ENCODE data around the gene CFAP46.

The CFAP46 gene

GRCh38 chr10:132855889-132856288, 86.5 kb downstream of the CFAP46 start:
- H3F3A ChIP-seq (ENCODE audit: insufficient read depth): no peaks in the 10 kb centered on the region
- no peaks in the 10 kb centered on the region for H3K9me2 ChIP-seq (replicated peaks; ENCODE audit: insufficient read depth, low read length)
- no peaks in the 10 kb centered on the region for H4K20me1 ChIP-seq (ENCODE audit: low read depth, low read length)
- no peak overlapping the region for H3K4me3 ChIP-seq (ENCODE audit: insufficient read depth, low read length, poor library complexity, severe bottlenecking)
- no peaks in the 10 kb centered on the region for H3K9me3 ChIP-seq (ENCODE audit: insufficient read depth, low read length)
- H3K27ac ChIP-seq (ENCODE audit: low read depth, low read length): no peak overlapping the region
- no peak overlapping the region for H2AFZ ChIP-seq (ENCODE audit: low read depth, low read length, severe bottlenecking)
- H3K9ac ChIP-seq (ENCODE audit: low read length): no peak overlapping the region
- H3K79me2 ChIP-seq (ENCODE audit: insufficient read depth, low read length): no peaks in the 10 kb centered on the region
- no peak overlapping the region for H3K4me2 ChIP-seq (ENCODE audit: low read depth, low read length, poor library complexity, severe bottlenecking)
- H3K27me3 ChIP-seq (ENCODE audit: low read length): no peaks in the 10 kb centered on the region
- TF ChIP-seq EZH2phosphoT487 (conservative IDR thresholded peaks at IDR 0.05; ENCODE audit: low read length) (no peak), CTCF (IDR thresholded peaks at IDR 0.05; ENCODE audit: insufficient read depth, low read length, poor library complexity, severe bottlenecking) (no peak)
- H3K36me3 ChIP-seq (ENCODE audit: low read length): no peaks in the 10 kb centered on the region

- no peak for TF ChIP-seq EZH2phosphoT487 (conservative IDR thresholded peaks at IDR 0.05; ENCODE audit: low read length)
- TF ChIP-seq CTCF (IDR thresholded peaks at IDR 0.05; ENCODE audit: insufficient read depth, low read length, poor library complexity, severe bottlenecking): no peak
- H3K4me2 ChIP-seq (ENCODE audit: low read depth, low read length, poor library complexity, severe bottlenecking): no peak overlapping the region
- no peaks in the 10 kb centered on the region for H4K20me1 ChIP-seq (ENCODE audit: low read depth, low read length)
- no peaks in the 10 kb centered on the region for H3K27me3 ChIP-seq (ENCODE audit: low read length)
- H3K9ac ChIP-seq (ENCODE audit: low read length): no peak overlapping the region
- H3K4me3 ChIP-seq (ENCODE audit: insufficient read depth, low read length, poor library complexity, severe bottlenecking): no peak overlapping the region
- no peak overlapping the region for H3K27ac ChIP-seq (ENCODE audit: low read depth, low read length)
- no peaks in the 10 kb centered on the region for H3K9me2 ChIP-seq (replicated peaks; ENCODE audit: insufficient read depth, low read length)
- H2AFZ ChIP-seq (ENCODE audit: low read depth, low read length, severe bottlenecking): no peak overlapping the region
- H3K9me3 ChIP-seq (ENCODE audit: insufficient read depth, low read length): no peaks in the 10 kb centered on the region
- no peaks in the 10 kb centered on the region for H3K79me2 ChIP-seq (ENCODE audit: insufficient read depth, low read length)
- H3K36me3 ChIP-seq (ENCODE audit: low read length): no peaks in the 10 kb centered on the region
- H3F3A ChIP-seq (ENCODE audit: insufficient read depth): no peaks in the 10 kb centered on the region
Observed at GRCh38 chr10:132851451-132851850, 90.9 kb downstream of the CFAP46 start.

- TF ChIP-seq EZH2phosphoT487 (conservative IDR thresholded peaks at IDR 0.05; ENCODE audit: low read length) (no peak), CTCF (IDR thresholded peaks at IDR 0.05; ENCODE audit: insufficient read depth, low read length, poor library complexity, severe bottlenecking) (no peak)
- no peaks in the 10 kb centered on the region for H3K9me2 ChIP-seq (replicated peaks; ENCODE audit: insufficient read depth, low read length)
- no peaks in the 10 kb centered on the region for H3K79me2 ChIP-seq (ENCODE audit: insufficient read depth, low read length)
- H3F3A ChIP-seq (ENCODE audit: insufficient read depth): no peaks in the 10 kb centered on the region
- H4K20me1 ChIP-seq (ENCODE audit: low read depth, low read length): no peaks in the 10 kb centered on the region
- H3K9me3 ChIP-seq (ENCODE audit: insufficient read depth, low read length): no peaks in the 10 kb centered on the region
- H3K27ac ChIP-seq (ENCODE audit: low read depth, low read length): no peak overlapping the region
- no peaks in the 10 kb centered on the region for H3K36me3 ChIP-seq (ENCODE audit: low read length)
- no peak overlapping the region for H3K9ac ChIP-seq (ENCODE audit: low read length)
- H3K27me3 ChIP-seq (ENCODE audit: low read length): no peaks in the 10 kb centered on the region
- no peak overlapping the region for H2AFZ ChIP-seq (ENCODE audit: low read depth, low read length, severe bottlenecking)
- no peak overlapping the region for H3K4me3 ChIP-seq (ENCODE audit: insufficient read depth, low read length, poor library complexity, severe bottlenecking)
- H3K4me2 ChIP-seq (ENCODE audit: low read depth, low read length, poor library complexity, severe bottlenecking): no peak overlapping the region
Observed at GRCh38 chr10:132850896-132851295, 91.5 kb downstream of the CFAP46 start.

Data from SU-DHL-6 (cell line).